Measurements from ENCODE around the gene FUBP1.

GRCh38 chr1:77951328-77951727, 27.5 kb downstream of the FUBP1 start:
- TF ChIP-seq SIN3A (IDR thresholded peaks at IDR 0.05; ENCODE audit: borderline replicate concordance, low read depth, low read length) (no peak), JUND (IDR thresholded peaks at IDR 0.05) (no peak), GABPA (IDR thresholded peaks at IDR 0.05; ENCODE audit: low read depth) (no peak), RAD21 (IDR thresholded peaks at IDR 0.05; ENCODE audit: low read length) (no peak)
